Measurements from ENCODE around the gene CCDC201.

- TF ChIP-seq EZH2 (IDR thresholded peaks at IDR 0.05; ENCODE audit: borderline replicate concordance, low read depth, low read length, severe bottlenecking): no peak
- TF ChIP-seq, protein P1, sequence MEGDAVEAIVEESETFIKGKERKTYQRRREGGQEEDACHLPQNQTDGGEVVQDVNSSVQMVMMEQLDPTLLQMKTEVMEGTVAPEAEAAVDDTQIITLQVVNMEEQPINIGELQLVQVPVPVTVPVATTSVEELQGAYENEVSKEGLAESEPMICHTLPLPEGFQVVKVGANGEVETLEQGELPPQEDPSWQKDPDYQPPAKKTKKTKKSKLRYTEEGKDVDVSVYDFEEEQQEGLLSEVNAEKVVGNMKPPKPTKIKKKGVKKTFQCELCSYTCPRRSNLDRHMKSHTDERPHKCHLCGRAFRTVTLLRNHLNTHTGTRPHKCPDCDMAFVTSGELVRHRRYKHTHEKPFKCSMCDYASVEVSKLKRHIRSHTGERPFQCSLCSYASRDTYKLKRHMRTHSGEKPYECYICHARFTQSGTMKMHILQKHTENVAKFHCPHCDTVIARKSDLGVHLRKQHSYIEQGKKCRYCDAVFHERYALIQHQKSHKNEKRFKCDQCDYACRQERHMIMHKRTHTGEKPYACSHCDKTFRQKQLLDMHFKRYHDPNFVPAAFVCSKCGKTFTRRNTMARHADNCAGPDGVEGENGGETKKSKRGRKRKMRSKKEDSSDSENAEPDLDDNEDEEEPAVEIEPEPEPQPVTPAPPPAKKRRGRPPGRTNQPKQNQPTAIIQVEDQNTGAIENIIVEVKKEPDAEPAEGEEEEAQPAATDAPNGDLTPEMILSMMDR (IDR thresholded peaks at IDR 0.05; ENCODE audit: extremely low read depth in 1 of 2, insufficient read depth in 1 of 2, low read depth in 1 of 2, low read length in 2 of 2): no peak
- TF ChIP-seq POLR2AphosphoS5 (IDR thresholded peaks at IDR 0.05; ENCODE audit: insufficient read depth, low read depth, low read length): no peak
- TF ChIP-seq JUN (IDR thresholded peaks at IDR 0.05; ENCODE audit: borderline replicate concordance, insufficient read depth, insufficient read length, low read depth): no peak
- no peak for TF ChIP-seq POLR2A (IDR thresholded peaks at IDR 0.05; ENCODE audit: low read depth, low read length)
- no peak for TF ChIP-seq GATA2 (IDR thresholded peaks at IDR 0.05; ENCODE audit: insufficient read depth, insufficient read length, low read depth, low read length)
- TF ChIP-seq MAX (IDR thresholded peaks at IDR 0.05; ENCODE audit: insufficient read depth, insufficient read length): no peak
- no peak for TF ChIP-seq MYC (IDR thresholded peaks at IDR 0.05; ENCODE audit: low read depth, low read length)
- no peak for TF ChIP-seq FOS (IDR thresholded peaks at IDR 0.05; ENCODE audit: borderline replicate concordance, insufficient read depth, low read length)
These were observed 59.9 kb downstream of the CCDC201 start for GRCh38 chr7:45812946-45813345.

Measured in endothelial cell of umbilical vein (primary cell).